CD4-positive, alpha-beta T cell (primary cell): ENCODE results near the gene GINS1. TPM values are rescaled to one million over a fixed set of nuclear protein-coding genes. Genes with fewer than 3 reads are reported as not detected.

Source experiments
- ATAC-seq: fragments of 200-7000 bp; cut with Tn5 transposase; one replicate; pipeline ENCODE4 v1.10.0; 2022; ENCODE audit warnings: mild to moderate bottlenecking; ENCODE audit not compliant: poor library complexity
- CTCF ChIA-PET: fragments of 350-600 bp; sonication (Branson Sonifier 250); formaldehyde crosslinking; loops from one replicate; lab custom pipeline; 2021; ENCODE audit warnings: antibody characterized with exemption, inconsistent platforms; lab: Charles Lee
- POLR2A ChIA-PET: fragments of 350-600 bp; sonication (Branson Sonifier 250); formaldehyde crosslinking; loops from one replicate; lab custom pipeline; 2021; ENCODE audit warnings: antibody characterized with exemption, inconsistent platforms; lab: Charles Lee
- DNase-seq, 14 experiments: peaks; one replicate each; pipeline ENCODE4 v3.0.0-alpha.2; 2013 to 2020; ENCODE audit warnings: mixed read lengths in 2 of 14
- H3K27ac ChIP-seq, 2 donors: one replicate each; pipeline versions ENCODE4 v1.5.1 to v1.7.0; 2013; ENCODE audit warnings: low read length in 2 of 2, low read depth in 1 of 2, mild to moderate bottlenecking in 1 of 2
- H3K27me3 ChIP-seq, 2 experiments: 1 replicate in 1 of 2; 2 replicates in 1 of 2; pipeline versions ENCODE4 v1.6.1 to v1.7.0; 2013; ENCODE audit warnings: low read length in 2 of 2, control low read depth in 1 of 2, mild to moderate bottlenecking in 1 of 2, moderate library complexity in 1 of 2; ENCODE audit not compliant: insufficient read depth in 2 of 2, control insufficient read depth in 1 of 2
- H3K36me3 ChIP-seq: one replicate; pipeline ENCODE4 v1.6.1; 2013; ENCODE audit warnings: low read length, control low read depth; ENCODE audit not compliant: insufficient read depth
- H3K4me1 ChIP-seq: one replicate; pipeline ENCODE4 v1.6.1; 2013; ENCODE audit warnings: low read length, control low read depth; ENCODE audit not compliant: insufficient read depth
- H3K4me3 ChIP-seq: one replicate; pipeline ENCODE4 v1.5.1; 2013; ENCODE audit warnings: mild to moderate bottlenecking, low read length, moderate library complexity
- H3K9me3 ChIP-seq, 2 experiments: 1 replicate in 1 of 2; 2 replicates in 1 of 2; pipeline versions ENCODE4 v1.6.1 to v1.7.0; 2013; ENCODE audit warnings: low read length in 2 of 2, mild to moderate bottlenecking in 2 of 2, control low read depth in 1 of 2, moderate library complexity in 1 of 2; ENCODE audit not compliant: control insufficient read depth in 1 of 2, insufficient read depth in 1 of 2
- H3K27ac Mint-ChIP-seq: one replicate; pipeline ENCODE4 v1.8.0; 2020; ENCODE audit warnings: mixed read lengths
- H3K27me3 Mint-ChIP-seq: one replicate; pipeline ENCODE4 v1.8.0; 2021; ENCODE audit warnings: mixed read lengths
- H3K36me3 Mint-ChIP-seq: one replicate; pipeline ENCODE4 v1.8.0; 2021; ENCODE audit warnings: low read depth, mixed read lengths
- H3K4me1 Mint-ChIP-seq: one replicate; pipeline ENCODE4 v1.8.0; 2021; ENCODE audit warnings: low read depth, mixed read lengths
- H3K4me3 Mint-ChIP-seq: one replicate; pipeline ENCODE4 v1.8.0; 2020; ENCODE audit warnings: mild to moderate bottlenecking, mixed read lengths
- H3K9me3 Mint-ChIP-seq: one replicate; pipeline ENCODE4 v1.8.0; 2020; ENCODE audit warnings: mixed read lengths
- CTCF ChIP-seq: fragments of 200-600 bp; IDR thresholded peaks from one replicate; pipeline ENCODE4 v1.8.0; 2022; ENCODE audit warnings: antibody characterized with exemption, mild to moderate bottlenecking
- intact Hi-C, 2 experiments: fragments of 100-400 bp; cut with DNase I in 1 of 2; cut with micrococcal nuclease in 1 of 2; formaldehyde crosslinking; loops; one replicate each; pipeline versions ENCODE4 v1.15.1 to v1.9.0; 2023 to 2025; cut with DNase I, micrococcal nuclease
- total RNA-seq, 174 experiments: library from RNA in 2 of 174; stranded (reverse) in 2 of 174; gene quantifications; one replicate each; pipeline ENCODE4 v1.2.3 and lab custom pipeline; 2021 to 2026

The GINS1 gene
- total RNA-seq, 2 experiments from 2014 or later, result 0.08 to 0.17 TPM

GRCh38 chr20:25461281-25461650 lies 53.8 kb downstream of the GINS1 start:
- no peak overlapping the region for H3K4me3 ChIP-seq
- Mint-ChIP-seq H3K4me3 (no peak overlapping the region), H3K27ac (no peak overlapping the region), H3K36me3 (no peaks in the 10 kb centered on the region), H3K27me3 (no peaks in the 10 kb centered on the region), H3K4me1 (no peaks in the 10 kb centered on the region), H3K9me3 (no peaks in the 10 kb centered on the region)
- DNase-seq (no peak), ATAC-seq (no peak)
- H3K4me1 ChIP-seq, result no peaks in the 10 kb centered on the region
- intact Hi-C loops, result no loop called here
- POLR2A ChIA-PET, result interaction anchor here (0.6 kb wide), 1 partner anchor 227 kb away, joined by 4 read pairs; no protein-coding TSS in a partner anchor
- no peaks in the 10 kb centered on the region for H3K9me3 ChIP-seq
- CTCF ChIA-PET, result no interaction called here
- no peaks in the 10 kb centered on the region for H3K36me3 ChIP-seq
- TF ChIP-seq CTCF, result no peak
- no peaks in the 10 kb centered on the region for H3K27me3 ChIP-seq
- no peak overlapping the region for H3K27ac ChIP-seq

DNA sequence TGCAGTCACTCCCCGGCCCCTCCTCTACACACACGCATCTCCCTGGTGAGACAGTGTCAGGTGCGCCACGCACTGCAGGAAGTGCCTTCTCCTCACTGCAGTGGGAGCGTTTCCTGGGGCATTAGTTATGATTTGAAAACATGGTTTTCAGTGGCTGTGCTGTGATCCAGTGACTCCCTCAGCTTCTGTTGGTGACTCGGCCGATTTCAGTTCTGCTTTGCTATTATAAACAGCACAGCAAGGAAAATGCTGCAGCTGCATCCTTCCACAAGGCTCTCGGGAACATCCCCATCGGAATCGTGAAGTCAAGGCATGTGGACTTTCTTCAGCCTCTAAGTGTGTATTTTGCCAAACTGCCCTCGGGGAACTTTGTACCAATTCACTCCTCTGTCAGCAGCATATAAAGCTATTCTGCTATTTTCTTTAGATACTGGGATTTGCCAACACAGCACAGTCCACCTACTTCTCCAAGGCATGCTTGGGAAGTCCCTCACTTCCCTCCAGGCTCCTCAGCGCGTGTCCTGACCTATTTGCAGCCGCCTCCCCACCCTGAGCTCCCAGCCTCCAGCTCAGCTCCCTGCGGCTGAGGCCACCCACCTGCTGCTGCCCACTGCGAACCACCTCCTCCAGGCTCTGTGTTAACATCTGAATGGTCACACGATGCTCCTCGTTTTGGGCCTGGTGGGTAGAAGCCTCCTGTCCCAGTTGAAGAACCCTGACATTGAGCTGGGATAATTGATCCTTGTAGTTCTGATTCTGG lies 54.5 kb downstream of the GINS1 start:
- H3K27me3 ChIP-seq, result no peaks in the 10 kb centered on the region
- no peak overlapping the region for H3K4me3 ChIP-seq
- Mint-ChIP-seq H3K4me3 (no peak overlapping the region), H3K4me1 (no peaks in the 10 kb centered on the region), H3K36me3 (no peaks in the 10 kb centered on the region), H3K27ac (no peak overlapping the region), H3K27me3 (no peaks in the 10 kb centered on the region), H3K9me3 (no peaks in the 10 kb centered on the region)
- CTCF ChIA-PET, result no interaction called here
- POLR2A ChIA-PET, result interaction anchor here (0.6 kb wide), 1 partner anchor 226 kb away, joined by 4 read pairs; no protein-coding TSS in a partner anchor
- H3K9me3 ChIP-seq, result no peaks in the 10 kb centered on the region
- ATAC-seq (no peak), DNase-seq (peak in 2 of 14 experiments; percentile 27 to 41)
- H3K36me3 ChIP-seq, result no peaks in the 10 kb centered on the region
- intact Hi-C loops, result no loop called here
- H3K4me1 ChIP-seq, result no peaks in the 10 kb centered on the region
- no peak overlapping the region for H3K27ac ChIP-seq
- no peak for TF ChIP-seq CTCF

GRCh38 chr20:25464501-25465242 lies 57.2 kb downstream of the GINS1 start:
- intact Hi-C loops, result no loop called here
- Histone ChIP-seq H3K4me3 (no peak overlapping the region), H3K9me3 (no peaks in the 10 kb centered on the region), H3K27me3 (no peaks in the 10 kb centered on the region), H3K4me1 (no peaks in the 10 kb centered on the region), H3K36me3 (no peaks in the 10 kb centered on the region), H3K27ac (no peak overlapping the region)
- CTCF ChIA-PET, result no interaction called here
- no peak for DNase-seq
- no peak for TF ChIP-seq CTCF
- Mint-ChIP-seq H3K36me3 (no peaks in the 10 kb centered on the region), H3K4me1 (no peaks in the 10 kb centered on the region), H3K27ac (no peak overlapping the region), H3K27me3 (no peaks in the 10 kb centered on the region), H3K4me3 (no peak overlapping the region), H3K9me3 (no peaks in the 10 kb centered on the region)
- no peak for ATAC-seq
- POLR2A ChIA-PET, result no interaction called here
